ENCODE results near the gene WDR4.

GRCh38 chr21:42799948-42800347, 79.4 kb downstream of the WDR4 start:
- TF ChIP-seq CTCF (IDR thresholded peaks at IDR 0.05; ENCODE audit: low read length) (no peak), EZH2 (IDR thresholded peaks at IDR 0.05; ENCODE audit: borderline replicate concordance, low read length) (no peak)
